ENCODE results near the gene ZP1.
A peak's percentile ranks its signal among the peaks of the same experiment; 100 is the strongest.

ZP1 gene

DNA sequence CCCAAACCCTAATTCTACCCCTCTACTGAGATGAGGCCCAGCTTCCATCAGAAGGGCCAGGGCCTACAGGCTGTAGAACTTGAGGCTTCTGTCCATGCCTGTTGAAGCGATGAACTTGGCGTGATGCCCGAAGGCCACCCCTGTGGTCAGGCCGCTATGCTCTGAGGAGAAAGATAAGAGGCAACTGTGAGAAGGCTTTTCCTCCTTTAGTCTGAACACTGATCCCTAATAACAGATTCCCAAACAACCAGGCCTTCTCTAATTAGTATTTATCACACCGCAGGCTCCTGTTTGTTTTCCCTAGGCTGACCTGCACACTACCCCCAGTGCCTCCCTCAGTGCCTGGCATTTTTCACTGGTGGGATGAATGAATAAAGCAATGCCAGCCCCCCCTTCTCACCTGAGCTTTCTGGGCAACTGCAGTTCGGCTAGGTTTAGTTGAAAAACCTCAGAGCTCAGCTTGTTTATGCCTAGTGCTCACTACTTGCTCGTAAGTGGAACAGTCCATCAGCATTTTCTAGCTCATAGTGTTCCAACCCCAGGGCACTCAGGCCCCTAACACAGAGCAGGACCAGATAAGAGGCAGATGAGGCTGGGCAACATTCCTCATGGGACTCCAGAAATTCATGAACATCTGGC, 23.9 kb downstream of the ZP1 start:
- TF ChIP-seq, protein P1, sequence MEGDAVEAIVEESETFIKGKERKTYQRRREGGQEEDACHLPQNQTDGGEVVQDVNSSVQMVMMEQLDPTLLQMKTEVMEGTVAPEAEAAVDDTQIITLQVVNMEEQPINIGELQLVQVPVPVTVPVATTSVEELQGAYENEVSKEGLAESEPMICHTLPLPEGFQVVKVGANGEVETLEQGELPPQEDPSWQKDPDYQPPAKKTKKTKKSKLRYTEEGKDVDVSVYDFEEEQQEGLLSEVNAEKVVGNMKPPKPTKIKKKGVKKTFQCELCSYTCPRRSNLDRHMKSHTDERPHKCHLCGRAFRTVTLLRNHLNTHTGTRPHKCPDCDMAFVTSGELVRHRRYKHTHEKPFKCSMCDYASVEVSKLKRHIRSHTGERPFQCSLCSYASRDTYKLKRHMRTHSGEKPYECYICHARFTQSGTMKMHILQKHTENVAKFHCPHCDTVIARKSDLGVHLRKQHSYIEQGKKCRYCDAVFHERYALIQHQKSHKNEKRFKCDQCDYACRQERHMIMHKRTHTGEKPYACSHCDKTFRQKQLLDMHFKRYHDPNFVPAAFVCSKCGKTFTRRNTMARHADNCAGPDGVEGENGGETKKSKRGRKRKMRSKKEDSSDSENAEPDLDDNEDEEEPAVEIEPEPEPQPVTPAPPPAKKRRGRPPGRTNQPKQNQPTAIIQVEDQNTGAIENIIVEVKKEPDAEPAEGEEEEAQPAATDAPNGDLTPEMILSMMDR (IDR thresholded peaks at IDR 0.05; ENCODE audit: extremely low read depth, missing control alignments): no peak
- no peak for DNase-seq (ENCODE audit: low spot score)

DNA sequence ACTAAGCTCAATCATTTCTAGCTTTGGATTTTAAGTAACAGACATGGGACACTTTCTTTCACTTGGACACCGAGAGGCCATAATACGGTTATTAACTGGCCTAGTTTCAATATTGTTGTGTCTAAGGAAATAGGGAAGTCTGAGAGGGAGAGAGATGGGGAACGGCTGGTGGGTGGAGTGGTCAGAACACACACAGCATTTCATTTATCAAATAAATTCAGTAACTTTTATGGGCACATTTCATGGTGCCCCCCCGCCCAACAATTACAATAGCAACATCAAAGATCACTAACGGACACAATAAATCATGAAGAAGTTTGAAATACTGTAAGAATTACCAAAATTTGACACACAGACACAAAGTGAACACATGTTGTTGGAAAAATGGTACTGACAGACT, 28.3 kb downstream of the ZP1 start:
- DNase-seq (ENCODE audit: low spot score): no peak
- TF ChIP-seq, protein P1 (IDR thresholded peaks at IDR 0.05; ENCODE audit: extremely low read depth, missing control alignments): no peak

DNA sequence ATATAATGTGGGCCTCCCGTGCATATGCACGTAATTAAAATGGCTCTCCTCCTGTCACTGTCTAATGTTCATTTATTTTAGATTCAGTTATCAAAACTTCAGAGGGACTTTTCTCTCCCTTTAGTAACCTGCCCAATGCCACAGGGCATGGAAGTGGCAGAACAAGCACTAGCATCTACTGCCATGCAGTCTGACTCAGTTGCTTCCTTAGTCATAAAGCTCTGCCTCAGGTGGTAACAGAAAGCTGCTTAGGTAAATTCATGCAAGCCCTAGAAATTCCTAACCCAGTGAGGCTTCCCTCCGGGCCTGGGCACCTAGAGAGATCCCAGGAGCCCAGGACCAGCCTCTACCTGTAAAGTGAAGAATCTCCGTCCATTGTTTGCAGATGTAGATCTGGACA, 30.2 kb downstream of the ZP1 start:
- no peak for DNase-seq (ENCODE audit: low spot score)

DNA sequence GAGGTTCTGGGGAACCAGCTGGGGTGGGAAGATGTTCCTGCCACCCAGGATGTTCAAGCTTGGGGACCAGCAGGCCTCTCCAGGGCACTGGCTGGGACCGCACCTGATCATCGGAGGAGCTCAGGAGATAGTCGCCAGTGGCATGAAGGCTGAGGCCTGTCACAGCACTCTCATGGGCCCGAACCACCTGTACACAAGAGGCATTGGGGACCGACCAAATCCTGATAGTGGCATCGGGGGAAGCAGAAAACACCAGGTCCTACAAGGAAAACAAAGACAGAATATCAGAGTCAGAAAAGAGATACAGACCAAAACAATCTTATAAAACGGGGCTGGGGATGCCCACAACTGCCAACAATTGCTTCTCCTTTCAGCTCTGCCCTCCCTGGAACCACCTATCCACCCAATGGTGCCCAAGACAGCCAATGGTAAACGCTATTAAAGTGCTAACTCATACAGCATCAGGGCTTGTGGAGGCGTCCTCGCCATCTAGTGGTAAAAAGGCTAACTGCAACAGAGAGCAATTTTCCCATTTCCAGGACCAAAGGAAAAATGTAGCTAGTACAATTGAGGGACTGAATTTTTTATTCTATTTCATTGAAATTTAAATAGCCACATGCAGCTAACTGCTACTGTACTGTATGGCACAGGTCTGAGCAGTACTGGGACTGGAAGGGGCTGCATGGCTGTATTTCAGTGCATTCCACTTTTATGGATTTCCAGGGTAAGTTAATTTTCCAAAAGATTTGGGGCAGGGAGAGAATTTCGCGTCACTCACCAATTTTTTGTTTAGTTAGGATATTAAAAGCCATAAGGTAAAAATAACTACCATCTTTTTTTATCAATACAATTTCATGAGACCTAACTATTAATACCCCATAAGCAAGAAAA, 31.9 kb downstream of the ZP1 start:
- DNase-seq (ENCODE audit: low spot score): no peak
- TF ChIP-seq, protein P1 (IDR thresholded peaks at IDR 0.05; ENCODE audit: extremely low read depth, missing control alignments): peak; percentile 88

More for the DNA sequence above, 30.2 kb downstream of the ZP1 start:
- TF ChIP-seq, protein P1 (IDR thresholded peaks at IDR 0.05; ENCODE audit: extremely low read depth, missing control alignments): no peak

DNA sequence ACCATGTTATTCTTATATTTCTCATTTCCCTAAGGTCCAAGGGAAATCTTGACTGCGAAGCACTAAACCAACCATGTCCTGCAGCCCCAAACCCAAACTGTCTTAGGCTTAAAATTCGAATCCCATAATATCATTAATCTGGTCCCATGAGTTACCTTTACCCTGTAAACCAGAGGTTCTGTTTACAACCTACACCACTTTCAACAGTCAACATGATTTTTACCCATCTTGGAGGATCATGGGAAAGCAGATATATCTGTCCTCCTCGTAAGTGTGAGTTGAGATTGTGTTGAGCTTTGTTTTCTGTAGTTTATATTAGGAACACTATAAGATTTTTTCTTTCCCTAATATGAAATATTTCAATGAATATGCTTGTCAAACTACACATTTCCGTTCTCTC, 32.6 kb downstream of the ZP1 start:
- no peak for DNase-seq (ENCODE audit: low spot score)
- TF ChIP-seq, protein P1 (IDR thresholded peaks at IDR 0.05; ENCODE audit: extremely low read depth, missing control alignments): no peak

DNA sequence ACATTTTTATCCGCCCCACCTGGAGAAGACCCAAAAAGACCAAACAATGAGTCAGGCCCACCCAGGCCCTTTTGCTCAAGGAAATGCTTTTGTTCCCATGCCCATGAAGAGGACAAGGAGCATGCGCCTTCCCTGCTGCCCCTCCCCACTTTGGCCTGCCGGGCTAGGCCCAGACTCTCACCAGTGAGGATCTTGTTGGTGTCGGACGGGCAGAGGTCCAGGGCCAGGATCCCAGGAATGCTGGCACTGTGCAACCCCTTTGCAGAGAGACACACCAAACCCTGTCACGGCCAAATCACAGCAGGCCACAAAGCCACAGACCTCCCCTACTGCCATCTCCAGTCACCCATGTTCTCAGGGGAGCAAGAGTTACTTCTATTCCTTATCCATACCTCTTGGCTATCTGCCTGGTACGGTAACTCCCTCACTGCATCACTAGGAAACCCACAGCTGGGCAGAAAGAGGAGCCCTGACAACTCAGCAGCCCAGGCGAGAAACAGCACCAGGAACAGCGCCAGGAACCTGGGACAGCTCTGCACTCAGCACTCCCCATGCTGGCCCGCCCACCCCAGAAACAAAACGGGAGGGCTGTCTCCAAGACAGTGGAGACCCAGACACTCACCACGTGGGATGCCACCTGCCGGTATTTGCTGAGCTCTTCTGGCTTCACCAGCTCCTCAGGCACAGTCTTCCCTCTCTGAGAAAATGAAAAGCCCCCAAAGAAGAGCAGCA, 33.5 kb downstream of the ZP1 start:
- DNase-seq (ENCODE audit: low spot score): no peak
- TF ChIP-seq, protein P1 (IDR thresholded peaks at IDR 0.05; ENCODE audit: extremely low read depth, missing control alignments): no peak

DNA sequence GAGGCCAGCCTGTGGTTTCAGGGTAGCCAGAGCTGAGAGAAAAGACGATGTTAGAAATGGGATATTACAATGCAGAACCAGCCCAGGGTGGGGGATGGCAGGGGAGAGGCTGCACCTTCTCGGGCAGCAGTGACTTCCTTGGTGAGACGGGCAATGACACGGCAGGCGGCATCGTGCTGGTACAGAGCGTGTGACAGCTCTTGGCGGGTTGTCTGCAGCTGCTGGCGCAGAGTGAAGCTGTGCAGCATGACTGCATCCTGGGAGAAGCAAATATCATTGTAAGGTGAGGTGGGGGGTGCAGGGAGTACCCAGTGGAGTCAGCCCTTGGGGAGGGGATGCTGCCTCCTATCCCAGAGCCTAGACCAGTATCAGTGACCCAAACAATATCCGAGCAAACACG, 35.3 kb downstream of the ZP1 start:
- TF ChIP-seq, protein P1 (IDR thresholded peaks at IDR 0.05; ENCODE audit: extremely low read depth, missing control alignments): no peak
- DNase-seq (ENCODE audit: low spot score): no peak

Data from GM20000 (cell line).